Posterior vena cava (tissue), 2 donors: Measurements from ENCODE around the gene PFKL. TPM values are rescaled to one million over a fixed set of nuclear protein-coding genes. Genes with fewer than 3 reads are reported as not detected.
"Not testable (repeated sequence)": the region's sequence is repeated elsewhere in the genome, so short reads cannot be mapped to it uniquely, and the experiment has no call there.

Experiments
- DNase-seq: peaks from one replicate; pipeline ENCODE4 v3.0.0-alpha.2; 2020; ENCODE audit warnings: low spot score
- intact Hi-C, 2 donors: fragments of 100-400 bp; cut with DNase I; formaldehyde crosslinking; loops; one replicate each; pipeline versions ENCODE4 v1.14.1 to v1.14.2; 2022 to 2023
- total RNA-seq, 2 donors: library from RNA; stranded (reverse); fragmentation: NEBNext Ultra II Directional; extraction: Animal tissue kit (Norgen Biotek cat#: 25700); gene quantifications; one replicate each; pipeline ENCODE4 v1.2.1, GENCODE V29; 2021
- donor health status: DM: yes; HTN: yes; CAD: no.
- donor health status: DM: yes; HTN: yes; CAD: no.

PFKL gene
- total RNA-seq, 2 donors from 2014 or later: 74.1 to 91.3 TPM

DNA sequence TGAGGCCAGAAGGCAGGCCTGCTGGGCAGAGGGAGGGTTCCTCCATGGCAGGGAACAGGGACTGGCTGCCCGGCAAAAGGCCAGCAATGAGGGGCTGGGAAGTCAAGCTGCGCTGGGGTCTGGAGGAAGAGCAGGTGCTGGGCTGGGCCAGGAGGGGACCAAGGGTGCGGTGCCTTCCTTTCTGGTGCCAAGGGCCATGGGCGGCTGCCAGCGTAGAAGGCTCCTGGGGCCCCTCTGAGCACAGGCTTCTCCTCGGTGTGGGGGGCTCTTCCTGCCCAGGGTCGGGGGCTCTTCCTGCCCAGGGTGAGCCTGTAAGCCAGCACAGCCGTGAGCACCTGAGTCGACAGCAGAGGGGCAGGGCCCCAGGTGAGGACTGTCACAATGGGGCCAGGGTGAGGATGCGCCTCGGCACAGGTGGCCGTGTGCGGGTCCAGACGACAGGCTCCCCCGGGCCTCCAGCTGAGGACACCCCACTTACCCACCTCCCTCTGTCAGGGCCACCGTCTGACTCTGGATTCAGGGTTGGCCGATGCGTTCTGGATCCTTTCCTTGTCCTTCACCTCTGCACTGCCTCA is 27.5 kb upstream of the PFKL start:
- no peak for DNase-seq
- intact Hi-C loops: no loop called here

DNA sequence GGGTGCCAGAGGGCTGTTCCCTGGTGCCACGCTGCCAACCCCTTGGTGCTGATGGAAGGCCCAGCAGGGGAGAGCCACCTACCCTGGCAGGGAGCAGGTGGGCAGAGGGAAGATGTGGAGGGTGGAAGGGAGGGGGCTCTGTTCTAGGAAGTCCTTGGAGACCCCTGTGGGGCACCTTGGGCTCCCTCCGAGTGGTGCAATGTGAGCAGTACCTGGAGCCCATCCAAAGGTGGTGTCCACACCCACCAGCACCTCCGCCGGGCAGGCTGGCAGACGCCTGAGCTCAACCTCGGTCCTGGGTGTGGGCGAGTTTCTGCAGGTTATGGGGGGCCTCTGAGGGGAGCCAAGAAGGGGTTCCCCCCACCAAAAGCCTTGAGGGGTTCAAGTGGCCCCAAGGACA is 26.8 kb upstream of the PFKL start:
- no peak for DNase-seq
- intact Hi-C loops: no loop called here

- intact Hi-C loops: no loop called here
- DNase-seq: no peak
Measured at GRCh38 chr21:44275041-44275440, 24.8 kb upstream of the PFKL start.

GRCh38 chr21:44279354-44280260 is 20.2 kb upstream of the PFKL start:
- DNase-seq: no peak
- intact Hi-C loops: no loop called here

- no peak for DNase-seq
- intact Hi-C loops: no loop called here
Measured at GRCh38 chr21:44281801-44282200, 18.1 kb upstream of the PFKL start.

GRCh38 chr21:44282370-44282769 is 17.5 kb upstream of the PFKL start:
- intact Hi-C loops: no loop called here
- DNase-seq: no peak

DNA sequence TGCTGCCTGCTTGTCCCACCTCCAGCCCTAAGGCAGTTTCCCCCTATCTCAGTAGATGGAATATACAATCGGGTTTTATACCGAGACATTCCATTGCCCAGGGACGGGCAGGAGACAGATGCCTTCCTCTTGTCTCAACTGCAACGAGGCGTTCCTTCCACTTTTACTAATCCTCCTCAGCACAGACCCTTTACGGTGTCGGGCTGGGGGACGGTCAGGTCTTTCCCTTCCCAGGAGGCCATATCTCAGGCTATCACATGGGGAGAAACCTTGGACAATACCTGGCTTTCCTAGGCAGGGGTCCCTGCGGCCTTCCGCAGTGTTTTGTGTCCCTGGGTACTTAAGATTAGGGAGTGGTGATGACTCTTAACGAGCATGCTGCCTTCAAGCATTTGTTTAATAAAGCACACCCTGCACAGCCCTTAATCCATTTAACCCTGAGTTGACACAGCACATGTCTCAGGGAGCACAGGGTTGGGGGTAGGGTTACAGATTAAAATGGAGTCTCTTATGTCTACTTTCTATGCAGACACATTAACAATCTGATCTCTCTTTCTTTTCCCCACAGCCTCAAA is 16.6 kb upstream of the PFKL start:
- DNase-seq, intact Hi-C loops: not testable (repeated sequence)

GRCh38 chr21:44283948-44284347 is 15.9 kb upstream of the PFKL start:
- DNase-seq: no peak

GRCh38 chr21:44285138-44285992 is 14.5 kb upstream of the PFKL start, which contains the start of gene AIRE:
Gene AIRE (plus strand): TSS chr21:44285876. CDS start chr21:44286007, 131 bp downstream.
- intact Hi-C loops: no loop called here

More at GRCh38 chr21:44283948-44284347, 15.9 kb upstream of the PFKL start:
- intact Hi-C loops: no loop called here

DNA sequence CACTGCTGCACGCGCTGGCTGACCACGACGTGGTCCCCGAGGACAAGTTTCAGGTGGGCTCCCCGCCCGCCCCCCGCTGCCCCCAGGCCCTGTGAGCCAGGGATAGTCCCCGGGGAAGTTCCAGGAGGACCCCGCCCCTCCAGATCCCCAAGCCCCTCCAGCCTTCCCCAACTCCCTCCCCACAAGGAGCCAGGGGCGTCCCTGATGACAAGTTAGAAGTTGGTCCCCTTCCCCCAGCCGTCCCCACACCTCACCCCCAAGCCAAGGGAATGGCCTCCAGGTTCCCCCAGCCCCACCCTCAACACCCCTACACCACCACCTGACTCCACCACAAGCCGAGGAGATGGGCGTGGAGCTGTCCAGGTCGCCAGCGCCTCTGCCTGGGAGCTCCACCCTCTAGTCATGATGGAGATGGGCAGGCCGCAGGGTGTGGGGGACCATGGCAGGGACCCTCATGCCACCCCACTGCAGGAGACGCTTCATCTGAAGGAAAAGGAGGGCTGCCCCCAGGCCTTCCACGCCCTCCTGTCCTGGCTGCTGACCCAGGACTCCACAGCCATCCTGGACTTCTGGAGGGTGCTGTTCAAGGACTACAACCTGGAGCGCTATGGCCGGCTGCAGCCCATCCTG is 13.7 kb upstream of the PFKL start:
- no peak for DNase-seq
- intact Hi-C loops: no loop called here

More at GRCh38 chr21:44285138-44285992, 14.5 kb upstream of the PFKL start, which contains the start of gene AIRE:
- peak; percentile 81 for DNase-seq

GRCh38 chr21:44286716-44287632 is 12.9 kb upstream of the PFKL start:
- DNase-seq: peak; percentile 78
- intact Hi-C loops: no loop called here

DNA sequence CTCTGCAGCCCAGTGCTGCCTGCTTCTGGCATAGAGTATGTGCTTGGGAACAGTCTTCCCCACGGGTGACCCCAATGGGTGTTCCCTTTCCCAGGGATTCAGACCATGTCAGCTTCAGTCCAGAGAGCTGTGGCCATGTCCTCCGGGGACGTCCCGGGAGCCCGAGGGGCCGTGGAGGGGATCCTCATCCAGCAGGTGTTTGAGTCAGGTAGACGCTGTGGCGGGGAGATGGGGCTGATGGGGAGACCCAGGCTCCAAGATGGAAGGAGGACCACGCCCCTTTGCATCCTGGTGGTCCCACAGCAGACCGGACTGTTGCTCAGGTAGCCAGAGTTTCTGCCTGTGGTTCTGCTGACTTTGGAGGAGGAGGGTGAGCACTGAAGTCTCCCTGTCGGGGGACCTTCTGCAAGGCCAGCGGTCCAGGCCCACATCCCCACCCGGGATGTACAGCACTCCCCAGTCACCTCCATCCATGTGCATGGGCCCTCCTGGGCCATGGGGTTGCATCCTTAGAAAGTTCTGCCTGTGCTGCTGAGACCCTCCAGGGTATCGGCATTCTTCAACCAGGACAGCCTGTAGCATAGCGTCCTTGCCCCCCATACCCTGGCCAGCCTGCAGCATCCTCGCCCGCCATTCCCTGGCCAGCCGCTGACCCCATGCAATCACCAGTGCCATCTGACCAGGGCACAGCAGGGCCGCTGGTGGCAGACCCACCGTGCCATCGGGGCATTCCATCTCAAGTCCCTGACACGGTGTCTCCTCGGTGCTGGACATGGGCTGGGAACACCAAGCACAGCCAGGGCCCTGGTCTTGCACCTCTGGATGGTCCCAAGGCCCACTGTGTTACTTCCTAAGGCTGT is 11.4 kb upstream of the PFKL start:
- no peak for DNase-seq
- intact Hi-C loops: no loop called here

DNA sequence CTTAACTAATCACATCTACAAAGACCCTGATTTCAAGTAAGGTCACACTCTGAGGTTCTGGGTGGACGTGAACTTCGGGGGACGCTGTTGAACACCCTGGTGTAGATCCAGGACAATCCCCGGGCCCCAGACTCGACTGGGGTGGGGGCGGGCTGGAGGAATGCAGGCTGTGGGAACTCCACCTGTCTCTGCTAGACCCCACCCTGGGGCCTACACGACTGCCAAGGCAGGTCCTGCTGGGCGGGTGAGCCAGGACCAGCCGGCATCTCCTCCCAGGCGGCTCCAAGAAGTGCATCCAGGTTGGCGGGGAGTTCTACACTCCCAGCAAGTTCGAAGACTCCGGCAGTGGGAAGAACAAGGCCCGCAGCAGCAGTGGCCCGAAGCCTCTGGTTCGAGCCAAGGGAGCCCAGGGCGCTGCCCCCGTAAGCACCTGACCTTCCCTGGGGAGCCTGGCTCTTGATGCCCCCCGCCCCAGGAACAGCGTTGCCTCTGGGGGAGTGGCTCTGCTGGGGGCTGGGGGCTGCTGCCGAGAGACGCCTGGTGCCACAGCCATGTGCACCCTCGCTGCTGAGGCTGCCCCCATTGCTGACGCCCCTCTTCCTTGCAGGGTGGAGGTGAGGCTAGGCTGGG is 10.4 kb upstream of the PFKL start:
- intact Hi-C loops: no loop called here
- no peak for DNase-seq

DNA sequence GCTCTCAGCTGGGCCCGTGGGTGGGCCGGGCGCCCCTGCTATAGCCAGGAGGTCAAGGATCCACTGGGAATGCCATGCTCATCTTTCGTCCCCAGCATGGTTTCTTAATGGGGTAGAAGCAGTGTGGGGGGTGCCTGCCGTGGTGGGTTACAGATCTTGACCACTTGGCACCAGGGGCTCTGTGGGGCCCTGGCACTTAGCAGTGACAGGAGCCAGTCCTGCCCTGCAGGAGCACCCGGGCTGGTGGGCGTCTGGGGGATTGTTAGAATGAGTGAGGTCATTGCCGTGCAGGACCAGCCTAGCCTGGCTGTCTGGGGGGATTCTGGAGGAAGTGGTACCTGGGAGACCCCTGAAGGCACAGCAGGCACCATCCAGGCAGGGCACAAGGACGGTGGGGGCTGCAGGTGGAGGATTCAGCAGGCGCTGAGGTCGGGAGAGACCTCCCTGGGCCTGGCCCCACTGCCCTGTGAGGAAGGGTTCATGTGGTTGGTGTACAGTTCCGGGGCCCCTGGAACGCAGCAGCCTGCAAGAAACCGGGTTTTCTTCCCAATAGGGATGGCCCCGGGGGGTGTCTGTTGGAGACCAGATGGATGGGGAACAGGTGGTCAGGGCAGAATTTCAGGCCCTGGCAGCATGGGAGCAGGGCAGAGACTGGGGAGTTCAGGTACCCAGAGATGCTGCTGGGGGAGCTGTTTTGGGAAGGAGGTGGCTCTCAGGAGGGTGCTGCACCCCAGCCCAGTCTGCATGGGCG is 9.4 kb upstream of the PFKL start:
- no peak for DNase-seq
- intact Hi-C loops: no loop called here

GRCh38 chr21:44291078-44291935 is 8.5 kb upstream of the PFKL start:
- no peak for DNase-seq
- intact Hi-C loops: no loop called here
